Measurements from ENCODE around the gene ATP2A2. TPM values are rescaled to one million over a fixed set of nuclear protein-coding genes. Genes with fewer than 3 reads are reported as not detected.
"Not testable (repeated sequence)": the region's sequence is repeated elsewhere in the genome, so short reads cannot be mapped to it uniquely, and the experiment has no call there.

Gene ATP2A2
- polyA plus RNA-seq (2013, experiment 1 of 2; ENCODE audit: insufficient read length): 241 TPM
- polyA plus RNA-seq (2013, experiment 2 of 2; ENCODE audit: insufficient read length): 328 TPM

DNA sequence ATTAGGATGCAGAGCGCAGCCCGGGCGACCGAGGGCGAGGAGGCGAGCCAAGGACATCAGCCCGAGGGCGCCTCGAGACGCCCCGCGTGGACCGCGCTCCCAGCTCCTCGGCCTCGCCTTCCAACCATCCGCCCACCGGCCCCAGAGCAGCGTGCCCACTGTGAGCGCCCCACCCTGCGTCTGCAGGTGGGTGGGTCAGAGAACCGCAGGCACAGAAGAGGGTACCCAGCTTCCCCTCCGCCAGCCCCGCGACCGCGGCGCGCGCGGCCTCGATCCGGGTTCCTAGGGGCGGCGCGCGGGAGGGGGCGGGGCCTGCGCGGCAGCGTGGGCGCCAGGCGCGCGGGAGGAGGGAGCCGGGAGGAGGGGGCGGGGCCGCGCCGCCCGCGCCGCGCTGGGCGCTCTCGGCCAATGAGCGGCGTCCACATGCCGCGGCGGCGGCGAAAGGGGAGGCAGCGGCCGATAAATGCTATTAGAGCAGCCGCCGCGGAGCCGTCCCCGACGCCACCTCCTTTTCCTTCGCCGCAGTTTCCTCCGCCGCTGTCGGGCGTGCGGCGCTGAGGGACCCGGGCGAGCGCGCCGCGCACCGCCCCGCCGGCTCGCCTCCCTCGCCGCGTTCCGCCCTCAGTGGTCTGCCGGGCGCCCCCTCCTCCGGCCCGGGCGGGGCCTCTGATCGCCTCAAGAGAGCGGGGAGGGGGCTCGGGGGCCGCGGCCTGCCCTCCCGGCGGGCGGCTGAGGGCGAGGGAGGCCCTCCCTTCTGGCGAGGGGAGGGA lies at the start of gene ATP2A2:
ATP2A2 (plus strand) TSS at position 469 of the 770 bp plus-strand sequence. CDS start 543 bp downstream, outside the sequence.
- DNase-seq: peak; percentile 93

DNA sequence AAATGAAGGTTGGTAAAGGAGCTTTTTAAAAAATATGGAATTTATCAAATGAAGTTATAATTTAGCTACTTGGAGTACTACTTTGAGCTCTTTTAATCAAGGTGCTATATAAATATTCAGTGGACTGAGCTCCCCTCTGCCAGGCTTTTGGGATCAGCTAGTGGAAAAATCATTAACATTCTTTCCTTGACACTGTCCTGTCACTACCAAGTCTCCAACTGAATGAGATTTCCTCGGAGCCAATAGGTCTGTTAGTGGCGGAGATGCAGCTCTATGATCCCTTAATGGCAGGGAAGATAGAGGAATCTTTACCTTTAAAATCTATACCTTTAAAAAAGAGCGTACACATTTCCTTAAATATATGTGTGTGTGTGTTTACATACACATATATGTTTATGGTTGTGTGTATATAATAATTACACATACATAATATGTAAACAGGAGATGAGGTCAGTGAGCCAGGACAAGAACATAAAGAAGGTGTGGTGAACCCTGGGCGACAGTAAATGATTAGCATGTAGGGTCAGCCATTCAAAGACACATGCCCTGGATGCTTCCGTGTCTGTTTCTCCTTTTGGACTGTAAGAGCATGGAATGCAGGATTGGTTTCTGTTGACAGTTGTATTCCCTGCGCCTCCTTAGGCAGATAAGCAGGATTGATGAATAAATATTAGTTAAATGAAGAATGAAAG lies 47.7 kb upstream of the ATP2A2 start:
- DNase-seq: no peak

DNA sequence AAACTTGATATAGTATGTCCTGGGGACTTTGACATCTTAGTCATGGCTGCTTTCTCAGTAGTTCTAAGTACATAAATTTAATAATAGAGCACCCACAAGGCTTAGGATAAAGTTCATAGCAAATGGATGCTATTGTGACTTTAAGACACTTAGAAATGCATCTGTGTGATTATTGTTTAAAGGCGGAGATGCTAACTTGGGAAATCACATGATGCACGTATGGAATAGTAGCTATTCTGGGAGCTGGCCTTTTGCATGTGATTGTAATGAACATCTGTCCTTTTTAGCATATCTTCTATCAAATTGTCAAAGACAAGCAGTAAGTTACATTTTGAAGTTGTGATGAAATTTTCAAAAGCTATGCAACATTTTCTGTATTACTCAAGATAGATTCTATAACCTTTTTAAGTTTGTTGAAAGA lies 46.7 kb upstream of the ATP2A2 start:
- no peak for DNase-seq

DNA sequence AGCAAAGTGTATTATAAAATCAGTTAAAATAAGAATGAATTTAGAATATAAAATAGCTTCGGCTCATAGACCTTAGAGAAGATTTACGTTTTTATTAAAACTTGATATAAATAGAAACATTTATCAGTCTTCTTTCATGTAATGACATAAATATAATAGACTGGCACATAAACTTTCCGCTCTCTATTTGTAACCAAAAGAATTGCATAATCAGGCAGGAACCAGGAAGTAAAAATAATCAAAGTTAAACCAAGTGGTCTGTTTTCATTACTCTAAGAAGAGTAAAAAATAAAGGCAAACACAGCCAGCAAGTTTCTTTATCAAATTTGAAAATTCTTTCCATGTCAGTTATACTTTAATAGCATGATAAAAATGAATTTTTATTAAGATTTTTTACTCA lies 46.3 kb upstream of the ATP2A2 start:
- no peak for DNase-seq

DNA sequence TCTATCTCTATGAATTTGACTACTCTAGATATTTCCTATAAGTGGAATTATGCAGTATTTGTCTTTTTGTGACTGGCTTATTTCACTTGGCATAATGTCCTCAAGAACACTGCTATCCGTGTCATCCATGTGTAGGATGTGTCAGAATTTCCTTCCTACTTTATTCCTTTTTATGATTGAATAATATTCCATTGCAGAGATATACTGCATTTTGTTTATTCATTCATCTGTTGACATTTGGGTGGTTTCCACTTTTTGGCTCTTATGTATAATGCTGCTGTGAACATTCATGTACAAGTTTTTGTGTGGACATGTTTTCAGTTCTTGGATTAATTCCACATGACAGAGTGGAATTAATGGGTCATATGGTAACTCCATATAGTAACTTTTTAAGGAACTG lies 45.7 kb upstream of the ATP2A2 start:
- no peak for DNase-seq

DNA sequence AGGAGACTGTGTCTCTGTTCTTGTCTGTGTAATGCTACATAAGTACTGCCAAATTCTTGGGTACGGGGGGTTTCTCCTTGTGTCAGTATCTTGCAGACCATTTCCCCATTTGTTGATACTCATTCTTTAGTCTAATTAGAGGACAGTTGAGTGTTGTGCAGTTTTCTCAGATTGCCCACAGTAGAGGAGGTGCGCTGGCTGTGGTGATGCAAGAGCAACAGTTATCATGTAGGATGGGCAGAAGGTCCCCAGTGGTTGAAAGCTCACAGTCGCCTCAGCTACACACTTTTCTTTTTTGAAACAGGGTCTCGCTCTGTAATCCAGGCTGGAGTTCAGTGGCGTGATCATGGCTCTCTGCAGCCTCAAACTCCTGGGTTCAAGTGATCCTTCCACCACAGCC lies 37.8 kb upstream of the ATP2A2 start:
- no peak for DNase-seq

DNA sequence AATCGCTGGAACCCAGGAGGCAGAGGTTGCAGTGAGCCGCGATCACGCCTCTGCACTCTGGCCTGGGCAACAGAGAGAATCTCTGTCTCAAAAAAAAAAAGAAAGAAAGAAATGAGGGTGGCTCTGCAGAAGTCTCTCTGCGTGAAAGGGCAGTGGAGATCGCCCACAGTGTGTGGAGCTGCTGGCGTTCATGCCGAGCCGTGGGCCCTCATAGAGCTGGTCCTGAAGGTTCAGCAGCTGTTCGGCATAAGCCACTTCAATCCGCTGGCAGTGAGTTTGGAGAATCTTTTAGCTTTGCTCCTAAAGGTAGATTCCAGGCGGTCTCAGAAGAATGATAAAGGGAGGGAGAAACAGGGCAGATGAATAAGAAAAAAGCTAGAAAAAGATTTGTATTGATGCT lies 36.7 kb upstream of the ATP2A2 start:
- no peak for DNase-seq

DNA sequence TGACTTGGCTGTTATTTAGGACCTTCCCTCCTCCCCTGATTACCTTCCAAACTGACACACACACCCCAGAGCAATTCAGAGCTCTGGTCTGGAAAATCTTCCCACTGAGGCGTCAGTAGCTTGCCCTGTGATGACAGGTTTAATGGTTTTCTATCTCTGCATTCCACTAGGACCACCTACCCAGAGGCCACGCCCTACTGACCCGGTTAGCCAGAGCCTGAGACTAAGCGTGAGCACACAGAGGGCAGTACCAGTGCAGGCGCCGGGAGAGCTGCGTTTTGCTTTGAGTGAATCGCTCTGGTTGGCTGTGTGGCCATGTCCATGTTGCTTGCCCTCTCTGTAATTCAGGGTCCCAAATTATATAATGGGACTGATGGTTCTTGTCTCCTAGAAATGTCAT lies 36.2 kb upstream of the ATP2A2 start:
- no peak for DNase-seq

DNA sequence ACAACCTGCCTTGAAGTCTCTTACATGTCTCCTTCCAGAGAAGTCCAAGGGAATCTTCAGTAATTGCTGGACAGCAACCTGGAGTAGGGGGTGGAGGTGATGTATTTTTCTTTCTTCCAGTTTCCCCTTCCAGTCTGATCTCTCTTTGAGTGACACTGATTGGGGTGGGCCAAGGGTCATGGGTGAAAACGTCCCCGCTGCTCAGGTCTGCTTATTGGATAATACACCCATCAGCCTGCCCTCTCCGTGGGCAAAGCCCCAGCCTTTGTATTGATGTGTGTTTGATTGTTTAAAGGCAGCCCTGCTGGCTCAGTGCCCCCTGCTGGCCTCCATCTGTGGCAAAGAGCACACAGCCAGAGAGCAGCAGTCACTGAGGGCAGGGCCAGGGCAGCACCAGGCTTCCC lies 35.7 kb upstream of the ATP2A2 start:
- DNase-seq: peak; percentile 4

DNA sequence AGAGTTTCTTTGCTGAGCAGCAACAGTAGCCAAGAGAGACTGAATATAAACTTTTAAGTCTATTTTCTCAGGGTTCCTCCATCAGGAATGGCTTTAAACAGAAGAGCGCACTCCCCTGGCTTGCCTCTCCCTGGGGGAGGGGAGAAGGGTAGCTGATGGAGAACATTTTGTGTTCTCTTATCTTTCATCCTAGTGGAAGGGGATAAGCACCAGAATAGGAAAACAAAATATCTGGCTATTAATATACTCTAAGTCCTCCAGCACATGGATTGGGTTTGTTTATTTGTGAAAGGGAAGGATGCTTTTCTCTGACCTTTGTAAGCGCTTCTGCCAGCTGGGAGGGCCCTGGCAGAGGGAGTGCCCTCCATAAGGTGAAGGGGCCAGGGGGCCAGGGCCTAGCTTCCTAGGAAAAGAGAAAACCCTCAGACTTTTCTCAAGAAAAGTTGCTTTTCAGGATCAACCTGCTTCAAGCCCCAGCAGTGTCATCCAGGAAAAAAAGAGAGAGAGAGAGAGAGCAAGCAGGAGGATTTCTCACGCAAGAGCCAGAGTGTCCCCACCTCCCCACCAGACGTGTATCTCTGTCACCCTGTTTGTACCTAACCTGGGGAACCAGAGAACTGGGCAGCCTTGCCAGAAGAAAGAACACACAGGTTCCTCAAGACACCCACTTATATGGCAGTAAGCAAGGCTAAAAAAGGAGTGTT lies 34.3 kb upstream of the ATP2A2 start:
- DNase-seq: no peak

DNA sequence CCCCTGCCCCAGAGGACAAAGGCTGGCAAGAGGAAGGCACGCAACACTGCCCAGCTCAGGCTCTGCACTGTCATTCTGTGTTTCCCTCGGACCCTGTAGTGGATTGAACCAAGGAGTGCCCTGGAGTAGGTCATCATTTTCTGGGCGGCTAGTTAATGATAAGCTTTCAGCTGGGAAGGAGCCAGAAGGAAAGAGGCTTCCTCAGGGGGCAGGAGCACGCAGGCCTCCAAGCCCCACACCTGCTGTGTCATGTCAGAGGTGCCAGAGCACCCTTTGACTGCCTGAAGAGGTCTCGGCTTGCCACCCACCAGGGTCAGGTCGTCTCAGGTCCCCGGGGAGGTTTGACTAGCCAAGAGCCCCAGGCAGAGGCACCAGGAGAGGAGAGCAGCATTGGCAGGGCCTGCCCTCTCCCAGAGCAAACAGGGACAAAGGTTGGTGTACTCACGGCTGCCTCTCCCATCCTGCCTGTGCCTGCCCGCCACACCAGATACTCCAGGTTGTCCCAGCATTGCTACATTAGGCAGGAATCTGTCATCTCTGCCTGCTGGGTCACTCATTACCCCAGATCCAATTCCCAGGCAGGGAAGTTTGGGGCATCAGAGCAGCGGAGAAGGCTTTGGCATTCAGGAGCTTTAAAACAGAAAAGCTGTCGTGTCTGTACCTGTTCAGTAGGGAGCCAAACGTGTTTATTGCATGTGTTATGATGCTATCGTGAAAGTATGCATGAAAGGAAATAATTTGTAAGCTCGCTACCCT lies 33.5 kb upstream of the ATP2A2 start:
- no peak for DNase-seq

DNA sequence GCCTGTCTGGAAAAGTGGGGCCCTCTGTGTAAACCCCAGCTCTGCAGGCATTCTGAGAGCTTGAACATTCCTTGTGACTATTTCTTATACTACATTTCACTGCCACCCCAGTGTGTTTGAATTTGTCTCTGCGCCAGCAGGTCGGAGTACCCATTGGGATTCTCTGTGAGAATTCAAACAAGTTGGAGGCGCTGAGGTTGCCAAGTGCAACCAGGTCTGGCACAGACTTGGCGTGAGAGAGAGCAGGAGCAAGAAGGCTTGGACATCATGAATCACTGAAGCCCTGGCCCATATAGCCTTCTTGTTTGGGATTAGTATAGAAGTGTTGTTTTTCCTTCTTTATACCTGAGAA lies 33.0 kb upstream of the ATP2A2 start:
- DNase-seq: no peak

DNA sequence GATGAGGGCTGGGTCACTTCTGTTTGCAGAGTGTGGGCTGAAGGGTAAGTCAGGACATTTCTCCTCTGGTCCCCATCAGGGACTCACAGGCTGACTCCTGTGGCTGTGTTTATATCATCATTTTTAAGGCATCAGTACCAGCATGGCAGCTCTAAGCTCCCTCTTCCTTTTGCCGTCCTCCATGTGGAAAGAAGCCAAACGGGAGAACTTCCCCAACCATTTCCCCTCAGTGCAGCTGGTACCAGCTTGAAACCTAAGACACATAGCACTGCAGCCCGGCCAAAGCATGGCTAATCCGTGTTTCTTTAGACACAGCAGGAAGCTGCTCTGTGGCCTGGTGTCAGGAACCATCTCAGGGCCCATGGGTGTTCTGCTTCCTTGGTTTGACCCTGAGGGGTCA lies 31.9 kb upstream of the ATP2A2 start:
- no peak for DNase-seq

DNA sequence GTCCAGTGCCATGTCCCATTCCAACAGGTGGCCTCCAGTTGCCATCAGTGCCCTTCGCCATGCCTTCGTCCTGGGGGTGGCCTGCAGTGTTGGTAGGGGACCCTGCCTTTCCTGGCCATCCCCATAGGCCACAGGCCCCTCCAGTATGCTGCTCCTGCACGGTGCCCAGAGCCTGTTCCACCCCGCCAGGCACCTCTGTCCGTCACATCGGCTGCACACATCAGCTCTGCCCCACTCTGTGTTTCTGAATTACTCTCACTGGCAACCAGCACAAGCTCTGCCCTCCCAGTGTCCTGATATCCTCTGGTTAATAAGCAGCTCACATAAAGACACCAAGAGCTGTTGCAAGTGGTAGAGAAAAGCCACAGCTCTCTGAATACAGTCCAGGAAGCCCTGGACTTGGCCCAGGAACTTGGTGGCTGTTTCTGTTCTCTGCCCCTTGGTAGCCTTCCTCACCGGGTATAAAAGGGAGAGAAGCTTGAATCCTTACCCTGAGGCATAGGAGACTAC lies 31.3 kb upstream of the ATP2A2 start:
- no peak for DNase-seq

DNA sequence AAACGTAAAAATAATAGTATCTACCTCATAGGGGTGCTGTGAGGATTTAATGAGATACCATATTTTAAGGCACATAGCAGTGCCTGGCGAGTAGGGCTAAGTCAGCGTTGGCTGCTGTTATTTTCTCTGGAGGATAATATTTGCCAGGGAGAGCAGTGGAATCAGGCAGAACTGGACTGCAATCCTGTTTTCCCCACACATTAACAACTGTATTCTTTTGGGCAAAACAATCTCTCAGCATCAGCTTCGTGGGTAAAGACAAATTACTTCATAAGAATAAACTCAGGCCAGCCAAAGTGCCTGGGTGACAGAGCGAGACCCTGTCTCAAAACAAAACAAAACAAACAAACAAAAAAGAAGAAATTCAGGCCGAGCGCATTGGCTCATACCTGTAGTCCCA lies 29.7 kb upstream of the ATP2A2 start:
- DNase-seq: no peak

DNA sequence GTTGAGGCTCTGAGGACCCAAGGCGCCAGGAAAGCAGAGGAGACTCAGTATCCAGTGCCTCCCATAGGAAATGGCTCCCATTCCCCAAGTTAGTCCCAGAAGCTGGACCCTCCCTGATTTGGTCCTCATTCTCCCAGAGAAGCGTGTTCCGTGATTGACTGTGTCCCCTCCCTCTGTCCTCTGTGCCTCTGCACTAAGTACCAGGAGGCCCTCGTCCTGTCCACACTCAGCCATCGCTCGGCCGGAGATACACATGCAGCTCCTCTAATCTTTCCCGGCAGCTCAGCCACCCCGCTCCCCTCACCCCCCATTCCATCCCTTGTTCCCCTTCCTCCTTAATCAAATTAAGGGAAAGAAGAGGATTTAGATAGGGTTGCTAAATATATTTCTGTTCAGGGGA lies 28.3 kb upstream of the ATP2A2 start:
- no peak for DNase-seq

DNA sequence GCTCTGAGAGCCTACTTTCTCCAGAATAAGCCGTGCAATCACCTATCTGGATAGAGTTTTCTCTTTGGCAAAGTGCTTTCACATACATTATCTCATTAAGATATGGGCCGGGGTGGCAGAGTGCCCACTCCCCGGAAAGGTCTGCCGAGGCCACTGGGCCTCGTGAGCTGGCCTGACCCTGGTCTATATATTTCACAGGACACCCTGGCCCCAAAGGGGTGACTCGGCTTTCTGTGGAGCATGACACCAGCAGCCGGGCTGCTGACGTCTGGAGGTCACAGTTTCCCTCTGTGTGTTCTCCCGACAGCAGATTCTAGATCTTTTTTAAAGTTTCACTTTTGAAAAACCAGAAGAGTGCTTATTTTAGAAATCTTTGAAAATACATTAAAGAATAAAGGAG lies 27.9 kb upstream of the ATP2A2 start:
- no peak for DNase-seq

DNA sequence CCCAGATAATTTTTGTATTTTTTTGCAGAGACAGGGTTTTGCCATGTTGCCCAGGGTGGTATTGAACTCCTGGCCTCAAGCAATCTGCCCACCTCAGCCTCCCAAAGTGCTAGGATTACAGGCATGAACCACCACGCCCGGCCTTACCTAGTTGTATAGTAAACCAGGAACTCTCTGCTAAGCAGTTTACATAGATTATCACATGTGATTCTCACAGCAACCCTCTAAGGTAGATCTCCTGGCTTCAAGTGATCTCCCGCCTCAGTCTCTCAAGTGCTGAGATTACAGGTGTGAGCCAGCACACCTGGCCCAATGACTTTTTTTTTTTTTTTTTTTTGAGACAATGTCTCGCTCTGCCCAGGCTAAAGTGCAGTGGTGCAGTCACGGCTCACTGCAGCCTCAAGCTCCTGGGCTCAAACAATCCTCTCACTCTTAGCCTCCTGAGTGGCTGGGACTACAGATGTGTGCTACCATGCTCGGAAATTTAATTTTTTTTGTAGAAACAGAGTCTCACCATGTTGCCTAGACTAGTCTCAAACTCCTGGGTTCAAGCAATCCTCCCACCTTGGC lies 26.0 kb upstream of the ATP2A2 start:
- no peak for DNase-seq

DNA sequence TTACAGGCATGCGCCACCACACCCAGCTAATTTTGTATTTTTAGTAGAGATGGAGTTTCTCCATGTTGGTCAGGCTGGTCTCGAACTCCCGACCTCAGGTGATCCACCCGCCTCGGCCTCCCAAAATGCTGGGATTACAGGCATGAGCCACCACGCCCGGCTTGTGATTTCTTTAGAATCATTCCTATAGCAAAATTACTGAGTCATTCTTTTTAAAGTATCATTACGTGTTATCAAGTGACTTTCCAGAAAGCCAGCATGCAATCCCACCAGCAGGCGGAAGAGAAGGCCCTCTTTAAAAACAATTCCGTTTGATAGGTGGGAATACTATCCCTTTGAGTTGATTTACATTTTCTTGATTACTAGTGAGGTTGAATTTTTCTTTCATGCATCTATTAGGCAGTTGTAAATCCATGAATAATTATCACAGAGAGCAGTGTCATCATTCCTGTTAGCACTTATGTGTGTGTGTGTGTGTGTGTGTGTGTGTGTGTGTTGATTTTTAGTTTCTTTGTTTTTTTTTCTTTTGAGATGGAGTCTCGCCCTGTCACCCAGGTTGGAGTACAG lies 25.1 kb upstream of the ATP2A2 start:
- not testable (repeated sequence) for DNase-seq

DNA sequence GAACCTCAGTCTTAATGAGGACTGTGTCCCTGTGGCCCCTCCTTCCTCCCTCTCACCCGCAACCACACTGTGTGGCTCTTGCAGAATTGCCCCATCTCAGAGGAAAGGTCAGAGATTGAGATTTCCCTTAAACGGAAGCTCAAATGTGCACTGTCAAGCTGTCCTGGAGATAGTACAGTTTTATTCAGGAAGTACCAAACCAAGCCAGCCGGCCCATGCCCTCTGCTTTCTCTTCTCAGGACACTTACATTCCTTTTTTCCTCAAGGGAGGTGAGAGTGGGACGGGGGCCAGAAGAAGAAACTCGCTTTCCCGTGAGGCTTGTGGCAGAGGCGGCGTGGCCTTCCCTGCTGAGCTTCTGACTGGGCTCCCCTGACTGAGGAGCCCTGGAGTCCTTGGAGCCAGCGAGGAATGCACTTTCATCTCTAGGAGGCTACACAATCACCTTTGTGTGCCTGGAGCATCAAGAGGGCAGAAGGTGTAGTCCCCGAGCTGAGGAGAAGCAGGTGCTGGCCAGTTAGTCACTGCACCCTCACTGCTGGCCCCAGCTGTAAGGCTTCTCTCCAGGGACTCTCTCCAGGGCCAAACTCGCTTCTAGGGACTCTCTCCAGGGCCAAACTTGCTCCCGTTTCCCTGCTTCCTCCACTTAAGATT lies 24.1 kb upstream of the ATP2A2 start:
- peak; percentile 56 for DNase-seq

DNA sequence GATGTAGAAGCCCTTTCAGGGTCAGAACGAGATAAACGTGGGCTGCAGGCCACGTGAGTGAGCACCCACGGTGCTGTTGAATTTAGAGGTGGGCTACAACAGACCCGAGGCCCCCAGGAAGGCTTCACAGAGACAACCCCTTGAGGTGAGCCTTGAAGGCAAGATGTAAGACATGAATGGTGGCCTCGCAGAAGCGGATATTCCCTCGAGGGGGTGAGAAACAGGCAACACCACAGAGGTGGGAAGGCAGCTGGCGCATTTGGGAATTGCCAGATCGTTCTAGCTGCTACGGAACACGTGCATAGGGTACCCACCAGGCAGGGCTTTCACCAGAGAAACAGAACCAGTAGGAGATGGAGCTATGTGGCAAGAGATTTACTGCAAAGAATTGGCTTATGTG lies 22.6 kb upstream of the ATP2A2 start:
- DNase-seq: no peak
